Effector memory CD8-positive, alpha-beta T cell (primary cell): ENCODE data around the gene MEN1.

Experiments used
- ATAC-seq: fragments of 150-1000 bp; cut with Tn5 transposase; replicated peaks from 2 replicates; pipeline ENCODE4 v1.10.0; 2021; ENCODE audit warnings: mild to moderate bottlenecking, moderate library complexity
- DNase-seq, 3 experiments: peaks; one replicate each; pipeline ENCODE4 v3.0.0; 2021
- H3K27ac Mint-ChIP-seq, 2 donors: one replicate each; pipeline ENCODE4 v1.8.0; 2022; ENCODE audit warnings: mild to moderate bottlenecking in 2 of 2, mixed read lengths in 2 of 2, moderate library complexity in 2 of 2
- H3K27me3 Mint-ChIP-seq, 2 donors: one replicate each; pipeline ENCODE4 v1.8.0; 2022; ENCODE audit warnings: mixed read lengths in 2 of 2
- H3K36me3 Mint-ChIP-seq: one replicate; pipeline ENCODE4 v1.8.0; 2022; ENCODE audit warnings: mild to moderate bottlenecking, moderate library complexity, mixed read lengths; ENCODE audit not compliant: insufficient read depth
- H3K4me1 Mint-ChIP-seq, 2 donors: one replicate each; pipeline ENCODE4 v1.8.0; 2022; ENCODE audit warnings: low read depth in 2 of 2, mixed read lengths in 2 of 2
- H3K4me3 Mint-ChIP-seq, 2 donors: one replicate each; pipeline ENCODE4 v1.8.0; 2022; ENCODE audit warnings: mild to moderate bottlenecking in 2 of 2, mixed read lengths in 2 of 2, moderate library complexity in 2 of 2
- H3K9me3 Mint-ChIP-seq, 2 donors: one replicate each; pipeline ENCODE4 v1.8.0; 2022; ENCODE audit warnings: mixed read lengths in 2 of 2

MEN1 gene

GRCh38 chr11:64842851-64843685, 32.7 kb upstream of the MEN1 start:
- peaks cover 18 to 25% of the 10 kb centered on the region in 2 donors for H3K4me1 Mint-ChIP-seq
- no peaks in the 10 kb centered on the region for H3K27me3 Mint-ChIP-seq
- H3K27ac Mint-ChIP-seq: peak overlapping the region in 1 of 2 donors; percentile 30
- DNase-seq: no peak
- no peaks in the 10 kb centered on the region for H3K9me3 Mint-ChIP-seq
- no peak for ATAC-seq
- peaks cover 28% of the 10 kb centered on the region for H3K36me3 Mint-ChIP-seq
- peak overlapping the region; percentile 72 to 75 for H3K4me3 Mint-ChIP-seq

- Mint-ChIP-seq H3K4me3 (no peak overlapping the region), H3K27me3 (no peaks in the 10 kb centered on the region), H3K27ac (no peak overlapping the region), H3K4me1 (peaks cover 15 to 22% of the 10 kb centered on the region in 2 donors), H3K9me3 (no peaks in the 10 kb centered on the region), H3K36me3 (peaks cover 25% of the 10 kb centered on the region)
- ATAC-seq: no peak
- DNase-seq: no peak
Observed at GRCh38 chr11:64842366-64842759, 32.0 kb upstream of the MEN1 start.

GRCh38 chr11:64841592-64842365, 31.4 kb upstream of the MEN1 start:
- H3K9me3 Mint-ChIP-seq: no peaks in the 10 kb centered on the region
- DNase-seq: no peak
- peaks cover 19% of the 10 kb centered on the region for H3K36me3 Mint-ChIP-seq
- no peak overlapping the region for H3K27ac Mint-ChIP-seq
- no peaks in the 10 kb centered on the region for H3K27me3 Mint-ChIP-seq
- peaks cover 14 to 18% of the 10 kb centered on the region in 2 donors for H3K4me1 Mint-ChIP-seq
- ATAC-seq: no peak
- no peak overlapping the region for H3K4me3 Mint-ChIP-seq

- peaks cover 10% of the 10 kb centered on the region for H3K36me3 Mint-ChIP-seq
- H3K4me3 Mint-ChIP-seq: no peak overlapping the region
- peaks cover 14 to 16% of the 10 kb centered on the region in 2 donors for H3K4me1 Mint-ChIP-seq
- H3K9me3 Mint-ChIP-seq: no peaks in the 10 kb centered on the region
- H3K27me3 Mint-ChIP-seq: no peaks in the 10 kb centered on the region
- DNase-seq (no peak), ATAC-seq (no peak)
- no peak overlapping the region for H3K27ac Mint-ChIP-seq
Observed at GRCh38 chr11:64839887-64840782, 29.8 kb upstream of the MEN1 start.

GRCh38 chr11:64839335-64839734, 29.0 kb upstream of the MEN1 start:
- H3K4me1 Mint-ChIP-seq: peaks cover 12 to 14% of the 10 kb centered on the region in 2 donors
- H3K36me3 Mint-ChIP-seq: peaks cover 14% of the 10 kb centered on the region
- DNase-seq (no peak), ATAC-seq (no peak)
- H3K9me3 Mint-ChIP-seq: no peaks in the 10 kb centered on the region
- no peaks in the 10 kb centered on the region for H3K27me3 Mint-ChIP-seq
- no peak overlapping the region for H3K27ac Mint-ChIP-seq
- H3K4me3 Mint-ChIP-seq: no peak overlapping the region

- Mint-ChIP-seq H3K27ac (no peak overlapping the region), H3K4me1 (peaks cover 9 to 11% of the 10 kb centered on the region in 2 donors), H3K27me3 (no peaks in the 10 kb centered on the region), H3K36me3 (peaks cover 12% of the 10 kb centered on the region), H3K9me3 (no peaks in the 10 kb centered on the region), H3K4me3 (no peak overlapping the region)
- no peak for ATAC-seq
- no peak for DNase-seq
Observed at GRCh38 chr11:64838600-64839334, 28.4 kb upstream of the MEN1 start.

GRCh38 chr11:64837887-64838351, 27.6 kb upstream of the MEN1 start:
- Mint-ChIP-seq H3K27me3 (no peaks in the 10 kb centered on the region), H3K9me3 (no peaks in the 10 kb centered on the region), H3K4me3 (no peak overlapping the region), H3K27ac (peak overlapping the region in 1 of 2 donors; percentile 76), H3K36me3 (peaks cover 12% of the 10 kb centered on the region), H3K4me1 (peaks cover 1 to 3% of the 10 kb centered on the region in 2 donors)
- DNase-seq: no peak
- ATAC-seq: no peak

GRCh38 chr11:64836448-64837072, 26.2 kb upstream of the MEN1 start:
- no peak for ATAC-seq
- Mint-ChIP-seq H3K4me1 (peaks cover 0 to 3% of the 10 kb centered on the region in 2 donors), H3K27ac (peak overlapping the region in 1 of 2 donors; percentile 76), H3K36me3 (peaks cover 8% of the 10 kb centered on the region), H3K9me3 (no peaks in the 10 kb centered on the region), H3K27me3 (no peaks in the 10 kb centered on the region), H3K4me3 (no peak overlapping the region)
- no peak for DNase-seq

- ATAC-seq (no peak), DNase-seq (no peak)
- H3K36me3 Mint-ChIP-seq: peaks cover 8% of the 10 kb centered on the region
- no peaks in the 10 kb centered on the region for H3K9me3 Mint-ChIP-seq
- no peak overlapping the region for H3K27ac Mint-ChIP-seq
- H3K27me3 Mint-ChIP-seq: no peaks in the 10 kb centered on the region
- H3K4me1 Mint-ChIP-seq: peaks cover 0 to 3% of the 10 kb centered on the region in 2 donors
- H3K4me3 Mint-ChIP-seq: no peak overlapping the region
Observed at GRCh38 chr11:64835616-64836447, 25.5 kb upstream of the MEN1 start.

- Mint-ChIP-seq H3K9me3 (no peaks in the 10 kb centered on the region), H3K36me3 (peaks cover 8% of the 10 kb centered on the region), H3K4me3 (no peak overlapping the region), H3K27ac (no peak overlapping the region), H3K27me3 (no peaks in the 10 kb centered on the region), H3K4me1 (peaks cover 0 to 3% of the 10 kb centered on the region in 2 donors)
- no peak for DNase-seq
- ATAC-seq: no peak
Observed at GRCh38 chr11:64834723-64835615, 24.6 kb upstream of the MEN1 start.
